ENCODE data around the gene KCNIP4. TPM values are rescaled to one million over a fixed set of nuclear protein-coding genes. Genes with fewer than 3 reads are reported as not detected.
A peak's percentile ranks its signal among the peaks of the same experiment; 100 is the strongest.

Gene KCNIP4
- polyA plus RNA-seq, 1 donor (not counting 4 experiments of a cell fraction or from before 2014, with no cell fraction given): 0.07 TPM

GRCh38 chr4:20698820-20699219, 1249.8 kb downstream of the KCNIP4 start:
- no peak overlapping the region for H3K9ac ChIP-seq (ENCODE audit: control insufficient read depth, extremely low read depth, insufficient read depth, low read length)
- DNase-seq (ENCODE audit: low read depth, low spot score) (no peak), FAIRE-seq (no peak)
- no peaks in the 10 kb centered on the region for H3K9me1 ChIP-seq (ENCODE audit: control insufficient read depth, extremely low read depth, insufficient read depth, low read length)
- H3K4me1 ChIP-seq (ENCODE audit: control insufficient read depth, extremely low read depth, insufficient read depth, low read length): peaks cover 16% of the 10 kb centered on the region
- dilution Hi-C loops (cut with MboI; ENCODE audit: extremely low pct_ligation_motif_present, low sequenced_read_pairs): no loop called here
- H3K4me3 ChIP-seq (ENCODE audit: control insufficient read depth in 2 of 3, extremely low read depth in 1 of 3, insufficient read depth in 2 of 3, low read depth in 1 of 3, low read length in 3 of 3): no peak overlapping the region
- H3K27me3 ChIP-seq (ENCODE audit: control insufficient read depth, extremely low read depth, insufficient read depth, low read length): no peaks in the 10 kb centered on the region
- H3K79me2 ChIP-seq (ENCODE audit: control insufficient read depth, insufficient read depth, low read length): peaks cover 25% of the 10 kb centered on the region
- H3K9me3 ChIP-seq (ENCODE audit: control insufficient read depth, low read depth, low read length): no peaks in the 10 kb centered on the region
- no peak overlapping the region for H2AFZ ChIP-seq (ENCODE audit: control insufficient read depth, low read length)
- TF ChIP-seq EZH2 (IDR thresholded peaks at IDR 0.05; ENCODE audit: low read length) (no peak), CTCF (optimal IDR thresholded peaks at IDR 0.05 in 1 of 3, IDR thresholded peaks at IDR 0.05 in 1 of 3, conservative IDR thresholded peaks at IDR 0.05 in 1 of 3; ENCODE audit: extremely low read depth in 1 of 3, insufficient read depth in 2 of 3, low read length in 3 of 3) (no peak)
- H3K4me2 ChIP-seq (ENCODE audit: control insufficient read depth, extremely low read depth, insufficient read depth, low read depth, low read length): peak overlapping the region; percentile 9
- H3K36me3 ChIP-seq (ENCODE audit: control insufficient read depth in 2 of 2, extremely low read depth in 1 of 2, insufficient read depth in 2 of 2, low read length in 2 of 2): no peaks in the 10 kb centered on the region
- no peak overlapping the region for H3K27ac ChIP-seq (ENCODE audit: control insufficient read depth, insufficient read depth, low read length)
- H4K20me1 ChIP-seq (ENCODE audit: control insufficient read depth, extremely low read depth, insufficient read depth, low read length): no peaks in the 10 kb centered on the region

- Histone ChIP-seq H3K9me1 (ENCODE audit: control insufficient read depth, extremely low read depth, insufficient read depth, low read length) (no peaks in the 10 kb centered on the region), H4K20me1 (ENCODE audit: control insufficient read depth, extremely low read depth, insufficient read depth, low read length) (no peaks in the 10 kb centered on the region), H3K9me3 (ENCODE audit: control insufficient read depth, low read depth, low read length) (no peaks in the 10 kb centered on the region), H3K4me2 (ENCODE audit: control insufficient read depth, extremely low read depth, insufficient read depth, low read depth, low read length) (peak overlapping the region; percentile 9), H2AFZ (ENCODE audit: control insufficient read depth, low read length) (no peak overlapping the region), H3K4me1 (ENCODE audit: control insufficient read depth, extremely low read depth, insufficient read depth, low read length) (peaks cover 16% of the 10 kb centered on the region), H3K9ac (ENCODE audit: control insufficient read depth, extremely low read depth, insufficient read depth, low read length) (no peak overlapping the region), H3K27ac (ENCODE audit: control insufficient read depth, insufficient read depth, low read length) (no peak overlapping the region), H3K4me3 (ENCODE audit: control insufficient read depth in 2 of 3, extremely low read depth in 1 of 3, insufficient read depth in 2 of 3, low read depth in 1 of 3, low read length in 3 of 3) (no peak overlapping the region), H3K36me3 (ENCODE audit: control insufficient read depth in 2 of 2, extremely low read depth in 1 of 2, insufficient read depth in 2 of 2, low read length in 2 of 2) (no peaks in the 10 kb centered on the region), H3K27me3 (ENCODE audit: control insufficient read depth, extremely low read depth, insufficient read depth, low read length) (no peaks in the 10 kb centered on the region), H3K79me2 (ENCODE audit: control insufficient read depth, insufficient read depth, low read length) (peaks cover 25% of the 10 kb centered on the region)
- TF ChIP-seq CTCF (optimal IDR thresholded peaks at IDR 0.05 in 1 of 3, IDR thresholded peaks at IDR 0.05 in 1 of 3, conservative IDR thresholded peaks at IDR 0.05 in 1 of 3; ENCODE audit: extremely low read depth in 1 of 3, insufficient read depth in 2 of 3, low read length in 3 of 3) (no peak), EZH2 (IDR thresholded peaks at IDR 0.05; ENCODE audit: low read length) (no peak)
- DNase-seq (ENCODE audit: low read depth, low spot score) (no peak), FAIRE-seq (no peak)
- dilution Hi-C loops (cut with MboI; ENCODE audit: extremely low pct_ligation_motif_present, low sequenced_read_pairs): no loop called here
Measured at GRCh38 chr4:20698382-20698781, 1250.2 kb downstream of the KCNIP4 start.

Data from keratinocyte (primary cell).